ENCODE data around the gene GLIPR1.

DNA sequence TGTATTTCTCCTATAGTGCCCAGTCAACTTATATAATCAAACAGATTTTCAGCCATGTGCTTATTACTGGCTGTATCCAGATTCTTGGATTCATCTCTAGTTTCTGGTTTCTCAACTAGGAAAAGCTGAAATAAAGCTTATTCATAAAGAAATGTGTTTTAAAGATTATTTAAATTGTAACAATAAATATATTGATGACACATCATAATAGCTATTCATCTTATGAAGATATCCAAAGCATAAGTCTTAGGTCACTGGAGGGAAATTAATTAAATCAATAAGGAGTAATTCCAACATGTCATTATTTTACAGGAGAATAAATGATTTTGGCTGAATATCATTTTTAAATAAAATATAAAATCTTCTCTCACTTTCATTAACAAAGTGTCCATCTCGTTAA, 63.0 kb downstream of the GLIPR1 start:
- TF ChIP-seq POLR2A (IDR thresholded peaks at IDR 0.05): no peak
- TF ChIP-seq, protein P1, sequence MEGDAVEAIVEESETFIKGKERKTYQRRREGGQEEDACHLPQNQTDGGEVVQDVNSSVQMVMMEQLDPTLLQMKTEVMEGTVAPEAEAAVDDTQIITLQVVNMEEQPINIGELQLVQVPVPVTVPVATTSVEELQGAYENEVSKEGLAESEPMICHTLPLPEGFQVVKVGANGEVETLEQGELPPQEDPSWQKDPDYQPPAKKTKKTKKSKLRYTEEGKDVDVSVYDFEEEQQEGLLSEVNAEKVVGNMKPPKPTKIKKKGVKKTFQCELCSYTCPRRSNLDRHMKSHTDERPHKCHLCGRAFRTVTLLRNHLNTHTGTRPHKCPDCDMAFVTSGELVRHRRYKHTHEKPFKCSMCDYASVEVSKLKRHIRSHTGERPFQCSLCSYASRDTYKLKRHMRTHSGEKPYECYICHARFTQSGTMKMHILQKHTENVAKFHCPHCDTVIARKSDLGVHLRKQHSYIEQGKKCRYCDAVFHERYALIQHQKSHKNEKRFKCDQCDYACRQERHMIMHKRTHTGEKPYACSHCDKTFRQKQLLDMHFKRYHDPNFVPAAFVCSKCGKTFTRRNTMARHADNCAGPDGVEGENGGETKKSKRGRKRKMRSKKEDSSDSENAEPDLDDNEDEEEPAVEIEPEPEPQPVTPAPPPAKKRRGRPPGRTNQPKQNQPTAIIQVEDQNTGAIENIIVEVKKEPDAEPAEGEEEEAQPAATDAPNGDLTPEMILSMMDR (IDR thresholded peaks at IDR 0.05): no peak

Data from esophagus squamous epithelium (tissue), 4 donors.